Effector memory CD4-positive, alpha-beta T cell (primary cell): Measurements from ENCODE around the gene ZNF865.

Experiments
- DNase-seq, 3 donors: peaks; one replicate each; pipeline ENCODE4 v3.0.0-alpha.2; 2020
- H3K27ac ChIP-seq: 2 replicates; pipeline ENCODE4 v1.7.0; 2013; ENCODE audit warnings: mild to moderate bottlenecking, low read length, moderate library complexity; ENCODE audit not compliant: insufficient read depth, poor library complexity, severe bottlenecking
- H3K27me3 ChIP-seq: replicated peaks from 2 replicates; pipeline ENCODE4 v1.7.0; 2013; ENCODE audit warnings: mild to moderate bottlenecking, low read length; ENCODE audit not compliant: insufficient read depth, control insufficient read depth, poor library complexity, severe bottlenecking
- H3K36me3 ChIP-seq: 2 replicates; pipeline ENCODE4 v1.7.0; 2013; ENCODE audit warnings: mild to moderate bottlenecking, low read length, moderate library complexity; ENCODE audit not compliant: control insufficient read depth, insufficient read depth
- H3K4me1 ChIP-seq: 2 replicates; pipeline ENCODE4 v1.7.0; 2013; ENCODE audit warnings: low read length, mild to moderate bottlenecking; ENCODE audit not compliant: control insufficient read depth, insufficient read depth, poor library complexity, severe bottlenecking
- H3K4me3 ChIP-seq: 2 replicates; pipeline ENCODE4 v1.7.0; 2013; ENCODE audit warnings: low read length, low read depth, mild to moderate bottlenecking; ENCODE audit not compliant: insufficient read depth, poor library complexity, severe bottlenecking
- H3K9me3 ChIP-seq: 2 replicates; pipeline ENCODE4 v1.7.0; 2013; ENCODE audit warnings: mild to moderate bottlenecking, low read length, moderate library complexity; ENCODE audit not compliant: control insufficient read depth

ZNF865 gene

GRCh38 chr19:55623130-55623529, 17.7 kb downstream of the ZNF865 start:
- no peaks in the 10 kb centered on the region for H3K9me3 ChIP-seq
- no peak for DNase-seq
- H3K4me1 ChIP-seq: peaks cover 14% of the 10 kb centered on the region
- no peak overlapping the region for H3K27ac ChIP-seq
- no peaks in the 10 kb centered on the region for H3K27me3 ChIP-seq
- peaks cover 4% of the 10 kb centered on the region for H3K36me3 ChIP-seq
- no peak overlapping the region for H3K4me3 ChIP-seq

GRCh38 chr19:55623561-55623960, 18.1 kb downstream of the ZNF865 start:
- no peaks in the 10 kb centered on the region for H3K9me3 ChIP-seq
- peaks cover 14% of the 10 kb centered on the region for H3K4me1 ChIP-seq
- no peak overlapping the region for H3K27ac ChIP-seq
- H3K36me3 ChIP-seq: peaks cover 4% of the 10 kb centered on the region
- H3K27me3 ChIP-seq: no peaks in the 10 kb centered on the region
- DNase-seq: no peak
- no peak overlapping the region for H3K4me3 ChIP-seq

- peak within 1 kb of the TSS; percentile 97 for H3K27ac ChIP-seq
- H3K4me3 ChIP-seq: peak within 1 kb of the TSS; percentile 83
- no peaks in the 10 kb centered on the region for H3K9me3 ChIP-seq
- peaks cover 4% of the 10 kb centered on the region for H3K36me3 ChIP-seq
- DNase-seq: peak; percentile 87 to 93 (median 93)
- H3K27me3 ChIP-seq: no peaks in the 10 kb centered on the region
- peaks cover 14% of the 10 kb centered on the region for H3K4me1 ChIP-seq
These were observed 18.9 kb downstream of the ZNF865 start, which contains the start of gene ZNF784 for GRCh38 chr19:55624109-55625003. ZNF784 (minus strand) TSS chr19:55624566; CDS start chr19:55624561, 5 bp downstream.

- peaks cover 4% of the 10 kb centered on the region for H3K36me3 ChIP-seq
- H3K27me3 ChIP-seq: no peaks in the 10 kb centered on the region
- no peaks in the 10 kb centered on the region for H3K9me3 ChIP-seq
- DNase-seq: no peak
- peaks cover 14% of the 10 kb centered on the region for H3K4me1 ChIP-seq
- peak overlapping the region; percentile 83 for H3K4me3 ChIP-seq
- peak overlapping the region; percentile 97 for H3K27ac ChIP-seq
These were observed 19.5 kb downstream of the ZNF865 start for GRCh38 chr19:55625004-55625326.

GRCh38 chr19:55626350-55626749, 20.9 kb downstream of the ZNF865 start:
- Histone ChIP-seq H3K4me3 (no peak overlapping the region), H3K9me3 (no peaks in the 10 kb centered on the region), H3K36me3 (no peaks in the 10 kb centered on the region), H3K4me1 (peaks cover 14% of the 10 kb centered on the region), H3K27ac (peak overlapping the region; percentile 65), H3K27me3 (no peaks in the 10 kb centered on the region)
- DNase-seq: peak; percentile 54 to 64 (median 60)

- no peak overlapping the region for H3K4me3 ChIP-seq
- no peaks in the 10 kb centered on the region for H3K9me3 ChIP-seq
- peak; percentile 68 to 89 (median 78) for DNase-seq
- no peak overlapping the region for H3K27ac ChIP-seq
- peaks cover 26% of the 10 kb centered on the region for H3K4me1 ChIP-seq
- no peaks in the 10 kb centered on the region for H3K27me3 ChIP-seq
- no peaks in the 10 kb centered on the region for H3K36me3 ChIP-seq
These were observed 27.0 kb downstream of the ZNF865 start for GRCh38 chr19:55632463-55632834.

GRCh38 chr19:55633861-55634260, 28.4 kb downstream of the ZNF865 start:
- no peak overlapping the region for H3K4me3 ChIP-seq
- H3K27me3 ChIP-seq: no peaks in the 10 kb centered on the region
- H3K36me3 ChIP-seq: no peaks in the 10 kb centered on the region
- H3K9me3 ChIP-seq: no peaks in the 10 kb centered on the region
- no peak overlapping the region for H3K27ac ChIP-seq
- H3K4me1 ChIP-seq: peaks cover 28% of the 10 kb centered on the region
- DNase-seq: no peak

- no peaks in the 10 kb centered on the region for H3K9me3 ChIP-seq
- peak overlapping the region; percentile 99 for H3K27ac ChIP-seq
- H3K27me3 ChIP-seq: no peaks in the 10 kb centered on the region
- H3K4me3 ChIP-seq: peak overlapping the region; percentile 96
- DNase-seq: no peak
- no peaks in the 10 kb centered on the region for H3K36me3 ChIP-seq
- H3K4me1 ChIP-seq: peaks cover 32% of the 10 kb centered on the region
These were observed 29.9 kb downstream of the ZNF865 start for GRCh38 chr19:55635334-55635717.

- Histone ChIP-seq H3K4me3 (peak overlapping the region; percentile 96), H3K9me3 (no peaks in the 10 kb centered on the region), H3K4me1 (peaks cover 35% of the 10 kb centered on the region), H3K27me3 (no peaks in the 10 kb centered on the region), H3K36me3 (no peaks in the 10 kb centered on the region), H3K27ac (peak overlapping the region; percentile 99)
- DNase-seq: no peak
These were observed 30.5 kb downstream of the ZNF865 start for GRCh38 chr19:55635856-55636440.

- no peak overlapping the region for H3K4me3 ChIP-seq
- no peaks in the 10 kb centered on the region for H3K36me3 ChIP-seq
- H3K9me3 ChIP-seq: no peaks in the 10 kb centered on the region
- peaks cover 36% of the 10 kb centered on the region for H3K4me1 ChIP-seq
- no peaks in the 10 kb centered on the region for H3K27me3 ChIP-seq
- no peak for DNase-seq
- H3K27ac ChIP-seq: peak overlapping the region; percentile 19
These were observed 31.3 kb downstream of the ZNF865 start for GRCh38 chr19:55636723-55637122.
